ENCODE data around the gene FMO5. TPM values are rescaled to one million over a fixed set of nuclear protein-coding genes. Genes with fewer than 3 reads are reported as not detected.

Gene FMO5
- total RNA-seq, 1 experiment from 2014 or later = 1.7 TPM

- DNase-seq (ENCODE audit: low read depth) = no peak
Measured at GRCh38 chr1:147151244-147151643, 73.9 kb downstream of the FMO5 start.

GRCh38 chr1:147142886-147143285 is 82.3 kb downstream of the FMO5 start:
- DNase-seq (ENCODE audit: low read depth) = no peak

Other genes with a start within 250 kb of the FMO5 start
- gene PRKAB2, start 52.9 kb downstream of the FMO5 start, total RNA-seq (2014; rRNA removed; shearing (Covaris generic)) = 12.9 and 15.9 TPM in 2 replicates
- 45.5 and 51.5 TPM in 2 replicates for gene CHD1L, start 17.3 kb upstream of the FMO5 start, total RNA-seq (2014; rRNA removed; shearing (Covaris generic))

All from Daoy (cell line).